Epithelial cell of esophagus (primary cell): Measurements from ENCODE around the gene FAXC.
A peak's percentile ranks its signal among the peaks of the same experiment; 100 is the strongest.

Source experiments
- DNase-seq: peaks from one replicate; pipeline ENCODE4 v3.0.0; 2010; ENCODE audit warnings: low read depth
- H3K4me3 ChIP-seq: 2 replicates; pipeline ENCODE4 v1.5.1; 2011; ENCODE audit warnings: mild to moderate bottlenecking, low read length, control low read depth
- TF ChIP-seq, protein P1 (sequence below): IDR thresholded peaks from 2 replicates; pipeline ENCODE4 v1.5.1; 2011; ENCODE audit warnings: low read depth, mild to moderate bottlenecking, low read length, control low read depth, inconsistent platforms; ENCODE audit not compliant: insufficient read depth; ENCODE audit errors: missing control alignments

The FAXC gene

DNA sequence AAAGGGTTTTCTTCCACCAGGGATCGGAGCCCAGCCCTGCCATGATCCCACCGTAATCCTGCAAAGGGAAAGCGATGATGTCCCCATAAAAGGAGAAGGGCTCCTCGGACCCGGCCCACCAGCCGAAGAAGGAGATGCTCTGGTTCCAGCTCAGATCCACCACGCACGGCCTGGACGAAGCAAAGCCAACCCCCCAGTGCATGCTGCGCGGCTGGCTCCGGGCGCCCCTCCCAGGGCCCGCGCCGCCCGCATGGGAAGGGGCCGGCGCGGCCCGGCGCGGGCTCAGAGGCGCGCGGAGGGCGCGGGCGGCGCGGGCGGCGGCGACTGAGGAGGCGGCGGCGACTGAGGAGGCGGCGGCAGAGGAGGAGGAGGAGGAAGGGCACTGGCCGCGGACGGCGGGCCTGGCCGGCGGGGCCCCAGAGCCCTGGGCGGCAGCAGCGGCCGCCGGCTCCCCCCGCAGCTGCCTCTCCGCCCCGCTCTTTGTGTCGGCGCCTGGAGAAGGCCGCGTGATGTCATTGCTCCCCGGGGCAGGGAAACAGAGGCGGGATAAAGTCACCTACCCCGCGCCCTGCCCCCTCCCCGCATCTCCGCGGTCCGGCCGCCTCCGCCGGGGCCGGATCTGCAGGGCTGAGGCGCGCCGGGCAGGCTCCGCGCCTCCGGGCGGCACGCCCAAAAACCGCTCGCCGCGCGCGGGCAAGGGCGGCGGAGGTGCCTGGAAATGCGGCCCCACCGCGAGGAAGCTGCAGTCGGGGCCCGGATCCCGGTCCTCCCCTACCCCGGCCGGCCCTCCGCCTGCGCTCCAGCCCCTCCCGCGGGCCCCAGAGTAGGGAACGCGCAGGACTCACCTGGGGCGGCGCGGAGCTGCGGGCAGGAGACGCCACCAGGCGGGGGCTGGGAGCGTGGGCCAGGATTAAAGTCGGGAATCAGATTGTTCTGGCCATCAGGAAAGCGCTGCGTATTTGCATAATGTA lies at the start of gene FAXC:
Gene FAXC (minus strand): TSS at position 504 of the 971 bp plus-strand sequence. CDS start 302 bp downstream, at position 202.
- TF ChIP-seq, protein P1, sequence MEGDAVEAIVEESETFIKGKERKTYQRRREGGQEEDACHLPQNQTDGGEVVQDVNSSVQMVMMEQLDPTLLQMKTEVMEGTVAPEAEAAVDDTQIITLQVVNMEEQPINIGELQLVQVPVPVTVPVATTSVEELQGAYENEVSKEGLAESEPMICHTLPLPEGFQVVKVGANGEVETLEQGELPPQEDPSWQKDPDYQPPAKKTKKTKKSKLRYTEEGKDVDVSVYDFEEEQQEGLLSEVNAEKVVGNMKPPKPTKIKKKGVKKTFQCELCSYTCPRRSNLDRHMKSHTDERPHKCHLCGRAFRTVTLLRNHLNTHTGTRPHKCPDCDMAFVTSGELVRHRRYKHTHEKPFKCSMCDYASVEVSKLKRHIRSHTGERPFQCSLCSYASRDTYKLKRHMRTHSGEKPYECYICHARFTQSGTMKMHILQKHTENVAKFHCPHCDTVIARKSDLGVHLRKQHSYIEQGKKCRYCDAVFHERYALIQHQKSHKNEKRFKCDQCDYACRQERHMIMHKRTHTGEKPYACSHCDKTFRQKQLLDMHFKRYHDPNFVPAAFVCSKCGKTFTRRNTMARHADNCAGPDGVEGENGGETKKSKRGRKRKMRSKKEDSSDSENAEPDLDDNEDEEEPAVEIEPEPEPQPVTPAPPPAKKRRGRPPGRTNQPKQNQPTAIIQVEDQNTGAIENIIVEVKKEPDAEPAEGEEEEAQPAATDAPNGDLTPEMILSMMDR: peak; percentile 40
- DNase-seq: peak; percentile 78
- peak within 1 kb of the TSS; percentile 59 for H3K4me3 ChIP-seq

GRCh38 chr6:99397287-99397686 lies 47.8 kb upstream of the FAXC start:
- no peak overlapping the region for H3K4me3 ChIP-seq
- DNase-seq: no peak
- TF ChIP-seq, protein P1: no peak

DNA sequence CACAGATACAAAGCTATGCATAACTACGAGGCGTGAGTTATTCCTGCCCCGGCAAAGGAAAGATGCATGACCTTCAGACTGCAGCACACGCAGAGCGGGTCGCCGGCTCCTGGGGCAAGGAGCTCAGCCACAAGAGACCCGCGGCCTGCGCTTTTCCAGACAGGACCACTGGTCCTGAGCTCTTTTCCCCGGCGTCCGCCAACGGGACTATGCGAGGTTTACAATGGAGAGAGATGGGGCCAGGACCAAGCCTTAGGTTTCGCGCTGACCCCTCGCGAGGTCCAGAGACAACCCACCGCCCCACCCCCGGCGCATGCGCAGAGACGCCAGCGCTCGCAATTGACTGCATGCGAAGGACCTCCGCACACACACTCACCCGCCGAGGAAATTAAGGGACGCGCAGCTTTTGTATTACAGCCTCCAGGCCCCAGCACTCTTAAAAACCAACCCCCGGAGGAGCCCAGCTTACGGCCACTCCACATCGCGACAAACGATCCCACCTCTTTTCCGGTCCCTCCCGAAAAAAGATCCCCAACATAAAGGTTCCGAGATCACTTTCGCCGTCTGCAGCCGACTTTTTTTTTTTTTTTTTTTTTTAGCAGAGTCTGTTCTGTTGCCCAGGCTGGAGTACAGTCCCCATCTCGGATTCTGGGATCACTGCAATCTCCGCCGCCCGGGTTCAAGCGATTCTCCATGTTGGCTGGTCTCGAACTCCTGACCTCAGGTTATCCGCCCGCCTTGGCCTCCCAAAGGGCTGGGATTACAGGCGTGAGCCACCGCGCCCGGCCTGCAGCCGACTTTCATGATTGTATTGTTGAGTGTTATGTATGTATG lies 44.4 kb upstream of the FAXC start, which contains the start of gene COQ3:
Gene COQ3 (minus strand): TSS at position 498 of the 834 bp plus-strand sequence. CDS start 16 bp downstream, at position 482.
- peak within 1 kb of the TSS; percentile 81 for H3K4me3 ChIP-seq
- TF ChIP-seq, protein P1: no peak
- DNase-seq: peak; percentile 65

DNA sequence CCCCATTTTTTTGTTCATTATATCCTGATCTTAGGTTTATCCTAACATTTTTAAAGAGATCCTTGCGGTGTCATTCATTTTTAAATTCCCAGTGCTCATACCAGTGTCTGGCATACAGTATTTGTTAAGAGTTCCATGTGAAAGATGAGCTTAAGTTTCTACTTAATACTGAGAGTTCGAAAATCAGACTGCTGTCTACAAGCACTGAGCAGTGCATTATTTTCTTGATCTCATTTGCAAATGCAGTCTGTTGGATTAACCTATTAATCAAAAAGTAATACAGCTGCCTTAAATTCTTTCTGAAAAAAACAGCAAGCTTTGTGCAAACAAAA lies 43.9 kb upstream of the FAXC start:
- DNase-seq: no peak
- H3K4me3 ChIP-seq: peak overlapping the region; percentile 81
- TF ChIP-seq, protein P1: no peak

- DNase-seq: no peak
- H3K4me3 ChIP-seq: no peak overlapping the region
- TF ChIP-seq, protein P1: no peak
Measured at GRCh38 chr6:99390896-99391295, 41.4 kb upstream of the FAXC start.

DNA sequence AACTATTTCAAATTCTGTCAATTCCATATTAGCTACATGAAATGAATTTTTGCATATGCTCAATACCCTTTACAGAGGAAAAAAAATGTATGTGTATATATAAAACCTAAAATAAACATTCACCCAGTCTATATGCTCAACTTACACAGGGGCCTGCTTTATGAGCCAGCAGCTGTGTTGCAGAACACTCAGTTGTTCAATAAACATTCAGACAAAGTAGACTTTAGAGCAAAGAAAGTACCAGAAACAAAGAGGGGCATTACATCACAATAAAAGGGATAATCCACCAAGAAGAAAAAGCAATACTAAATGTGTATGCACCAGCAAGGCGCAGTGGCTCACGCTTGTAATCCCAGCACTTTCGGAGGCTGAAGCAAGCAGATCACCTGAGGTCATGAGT lies 35.0 kb upstream of the FAXC start:
- TF ChIP-seq, protein P1: no peak
- no peak for DNase-seq
- H3K4me3 ChIP-seq: no peak overlapping the region
